Measurements from ENCODE around the gene KIF1A. TPM values are rescaled to one million over a fixed set of nuclear protein-coding genes. Genes with fewer than 3 reads are reported as not detected.

Gene KIF1A
- polyA plus RNA-seq, 1 donor from 2014 or later = 63.4 TPM

GRCh38 chr2:240732911-240733622, 87.0 kb downstream of the KIF1A start:
- Histone ChIP-seq H3K4me3 (ENCODE audit: low read length) (no peak overlapping the region), H3K9ac (ENCODE audit: low read length) (no peak overlapping the region), H3K27ac (ENCODE audit: low read length) (no peak overlapping the region), H3K9me2 (ENCODE audit: insufficient read depth, low read length) (no peaks in the 10 kb centered on the region), H4K20me1 (ENCODE audit: insufficient read depth) (no peaks in the 10 kb centered on the region), H3F3A (ENCODE audit: insufficient read depth, low read length, poor library complexity, severe bottlenecking) (no peaks in the 10 kb centered on the region), H3K4me2 (ENCODE audit: low read length) (no peak overlapping the region), H3K9me3 (ENCODE audit: low read length) (no peaks in the 10 kb centered on the region), H3K79me2 (replicated peaks; ENCODE audit: insufficient read depth, low read length) (no peaks in the 10 kb centered on the region), H3K36me3 (ENCODE audit: insufficient read depth, low read length) (no peaks in the 10 kb centered on the region), H2AFZ (ENCODE audit: low read depth, low read length) (no peak overlapping the region), H3K27me3 (ENCODE audit: insufficient read depth, low read depth, low read length) (no peaks in the 10 kb centered on the region)
- TF ChIP-seq SMC3 (conservative IDR thresholded peaks at IDR 0.05; ENCODE audit: poor library complexity) (no peak), MXI1 (conservative IDR thresholded peaks at IDR 0.05; ENCODE audit: poor library complexity, severe bottlenecking) (no peak), TAF1 (IDR thresholded peaks at IDR 0.05; ENCODE audit: low read depth) (no peak)

GRCh38 chr2:240732184-240732583, 87.8 kb downstream of the KIF1A start:
- no peaks in the 10 kb centered on the region for H3K9me3 ChIP-seq (ENCODE audit: low read length)
- H3K4me2 ChIP-seq (ENCODE audit: low read length) = no peak overlapping the region
- no peaks in the 10 kb centered on the region for H3F3A ChIP-seq (ENCODE audit: insufficient read depth, low read length, poor library complexity, severe bottlenecking)
- no peak overlapping the region for H2AFZ ChIP-seq (ENCODE audit: low read depth, low read length)
- no peak overlapping the region for H3K9ac ChIP-seq (ENCODE audit: low read length)
- TF ChIP-seq POLR2AphosphoS5 (IDR thresholded peaks at IDR 0.05) = no peak
- no peak for TF ChIP-seq REST (IDR thresholded peaks at IDR 0.05; ENCODE audit: borderline replicate concordance)
- no peak for TF ChIP-seq EP300 (conservative IDR thresholded peaks at IDR 0.05; ENCODE audit: poor library complexity, severe bottlenecking)
- TF ChIP-seq MXI1 (conservative IDR thresholded peaks at IDR 0.05; ENCODE audit: poor library complexity, severe bottlenecking) = no peak
- no peak for TF ChIP-seq EZH2 (IDR thresholded peaks at IDR 0.05; ENCODE audit: borderline replicate concordance, insufficient read depth, low read length, poor library complexity, severe bottlenecking)
- no peak for TF ChIP-seq CTCF (IDR thresholded peaks at IDR 0.05; ENCODE audit: poor library complexity, severe bottlenecking)
- TF ChIP-seq TAF1 (IDR thresholded peaks at IDR 0.05; ENCODE audit: low read depth) = no peak
- TF ChIP-seq RAD21 (conservative IDR thresholded peaks at IDR 0.05) = no peak
- no peak for TF ChIP-seq SMC3 (conservative IDR thresholded peaks at IDR 0.05; ENCODE audit: poor library complexity)
- no peaks in the 10 kb centered on the region for H3K36me3 ChIP-seq (ENCODE audit: insufficient read depth, low read length)
- no peaks in the 10 kb centered on the region for H3K79me2 ChIP-seq (replicated peaks; ENCODE audit: insufficient read depth, low read length)
- no peak overlapping the region for H3K4me3 ChIP-seq (ENCODE audit: low read length)
- no peaks in the 10 kb centered on the region for H4K20me1 ChIP-seq (ENCODE audit: insufficient read depth)
- H3K27me3 ChIP-seq (ENCODE audit: insufficient read depth, low read depth, low read length) = no peaks in the 10 kb centered on the region
- no peak overlapping the region for H3K27ac ChIP-seq (ENCODE audit: low read length)
- no peaks in the 10 kb centered on the region for H3K9me2 ChIP-seq (ENCODE audit: insufficient read depth, low read length)
